ENCODE data around the gene PARD3B. TPM values are rescaled to one million over a fixed set of nuclear protein-coding genes. Genes with fewer than 3 reads are reported as not detected.

PARD3B gene
- total and polyA plus RNA-seq, 3 donors from 2014 or later = 14.6 to 36.8 (median 29.6) TPM

DNA sequence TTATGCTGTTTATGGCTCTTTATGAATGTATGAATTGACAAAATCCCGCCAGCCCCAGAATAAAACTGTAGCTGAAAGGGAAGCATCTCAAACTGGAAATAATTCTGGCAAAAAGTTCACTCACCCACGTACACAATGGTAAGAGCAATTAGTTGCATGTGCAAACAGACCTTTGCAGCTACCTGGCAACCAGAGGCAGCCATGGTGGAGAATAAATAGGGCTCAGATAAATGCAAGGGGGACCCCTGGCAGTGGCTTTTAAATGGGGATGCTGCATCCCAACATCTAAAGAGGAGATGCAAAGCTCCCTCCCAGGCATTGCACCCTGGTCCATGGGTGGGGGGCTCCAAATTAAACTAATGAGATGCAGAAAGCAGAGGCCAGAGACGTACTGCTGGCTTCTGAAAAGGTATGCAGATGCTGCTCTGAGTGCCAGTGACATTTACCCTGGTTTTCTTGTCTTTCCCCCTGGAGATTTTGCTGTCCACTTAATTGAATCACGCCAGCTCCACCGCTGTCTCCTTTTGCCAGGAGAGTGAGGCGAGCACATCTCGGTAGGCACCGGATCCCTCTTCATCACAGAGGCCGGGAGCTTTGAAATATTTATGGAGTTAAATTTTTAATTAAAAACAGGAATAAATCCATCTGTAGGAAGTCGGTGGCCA, 1010.4 kb downstream of the PARD3B start:
- intact Hi-C loops (cut with DNase I; ENCODE audit: low total_unique reads) = no loop called here
- DNase-seq = no peak
- no peak overlapping the region for H3K27ac ChIP-seq
- WGBS, 2 donors = 92% methylated on average over 10 of the region's 10 CpGs
- H3K27me3 ChIP-seq = no peaks in the 10 kb centered on the region
- no peak overlapping the region for H3K4me3 ChIP-seq
- no peaks in the 10 kb centered on the region for H3K36me3 ChIP-seq (ENCODE audit: low read depth, missing control alignments)
- H3K4me1 ChIP-seq = no peaks in the 10 kb centered on the region
- TF ChIP-seq POLR2A (IDR thresholded peaks at IDR 0.05) = no peak
- TF ChIP-seq, protein P1, sequence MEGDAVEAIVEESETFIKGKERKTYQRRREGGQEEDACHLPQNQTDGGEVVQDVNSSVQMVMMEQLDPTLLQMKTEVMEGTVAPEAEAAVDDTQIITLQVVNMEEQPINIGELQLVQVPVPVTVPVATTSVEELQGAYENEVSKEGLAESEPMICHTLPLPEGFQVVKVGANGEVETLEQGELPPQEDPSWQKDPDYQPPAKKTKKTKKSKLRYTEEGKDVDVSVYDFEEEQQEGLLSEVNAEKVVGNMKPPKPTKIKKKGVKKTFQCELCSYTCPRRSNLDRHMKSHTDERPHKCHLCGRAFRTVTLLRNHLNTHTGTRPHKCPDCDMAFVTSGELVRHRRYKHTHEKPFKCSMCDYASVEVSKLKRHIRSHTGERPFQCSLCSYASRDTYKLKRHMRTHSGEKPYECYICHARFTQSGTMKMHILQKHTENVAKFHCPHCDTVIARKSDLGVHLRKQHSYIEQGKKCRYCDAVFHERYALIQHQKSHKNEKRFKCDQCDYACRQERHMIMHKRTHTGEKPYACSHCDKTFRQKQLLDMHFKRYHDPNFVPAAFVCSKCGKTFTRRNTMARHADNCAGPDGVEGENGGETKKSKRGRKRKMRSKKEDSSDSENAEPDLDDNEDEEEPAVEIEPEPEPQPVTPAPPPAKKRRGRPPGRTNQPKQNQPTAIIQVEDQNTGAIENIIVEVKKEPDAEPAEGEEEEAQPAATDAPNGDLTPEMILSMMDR (IDR thresholded peaks at IDR 0.05) = no peak
- no peaks in the 10 kb centered on the region for H3K9me3 ChIP-seq

DNA sequence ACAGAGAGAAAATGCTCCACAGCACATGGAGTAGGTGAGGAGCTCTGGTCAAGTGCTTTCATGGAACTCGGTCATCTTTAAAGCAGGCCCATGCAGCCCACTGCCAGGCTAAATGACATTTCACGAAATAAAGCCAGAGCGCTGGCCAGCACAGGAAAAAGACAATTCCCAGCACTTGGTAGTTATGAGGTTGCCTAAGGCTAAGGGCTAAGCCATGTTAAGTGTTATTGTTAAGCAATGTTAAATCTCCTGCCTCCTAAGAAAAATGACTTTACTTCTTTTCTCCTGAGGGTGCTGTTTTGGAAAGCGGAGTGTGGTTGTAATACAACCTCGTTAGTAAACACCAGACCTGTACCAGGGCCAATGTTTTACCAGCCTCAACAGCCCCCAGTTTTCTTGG, 1011.1 kb downstream of the PARD3B start:
- TF ChIP-seq POLR2A (IDR thresholded peaks at IDR 0.05) = no peak
- TF ChIP-seq, protein P1 (IDR thresholded peaks at IDR 0.05) = no peak
- no peaks in the 10 kb centered on the region for H3K9me3 ChIP-seq
- no peak overlapping the region for H3K4me3 ChIP-seq
- WGBS, 2 donors = 88 to 95% methylated on average over 5 of the region's 5 CpGs
- H3K36me3 ChIP-seq (ENCODE audit: low read depth, missing control alignments) = no peaks in the 10 kb centered on the region
- no peak for DNase-seq
- no peak overlapping the region for H3K27ac ChIP-seq
- intact Hi-C loops (cut with DNase I; ENCODE audit: low total_unique reads) = no loop called here
- H3K27me3 ChIP-seq = no peaks in the 10 kb centered on the region
- H3K4me1 ChIP-seq = no peaks in the 10 kb centered on the region

DNA sequence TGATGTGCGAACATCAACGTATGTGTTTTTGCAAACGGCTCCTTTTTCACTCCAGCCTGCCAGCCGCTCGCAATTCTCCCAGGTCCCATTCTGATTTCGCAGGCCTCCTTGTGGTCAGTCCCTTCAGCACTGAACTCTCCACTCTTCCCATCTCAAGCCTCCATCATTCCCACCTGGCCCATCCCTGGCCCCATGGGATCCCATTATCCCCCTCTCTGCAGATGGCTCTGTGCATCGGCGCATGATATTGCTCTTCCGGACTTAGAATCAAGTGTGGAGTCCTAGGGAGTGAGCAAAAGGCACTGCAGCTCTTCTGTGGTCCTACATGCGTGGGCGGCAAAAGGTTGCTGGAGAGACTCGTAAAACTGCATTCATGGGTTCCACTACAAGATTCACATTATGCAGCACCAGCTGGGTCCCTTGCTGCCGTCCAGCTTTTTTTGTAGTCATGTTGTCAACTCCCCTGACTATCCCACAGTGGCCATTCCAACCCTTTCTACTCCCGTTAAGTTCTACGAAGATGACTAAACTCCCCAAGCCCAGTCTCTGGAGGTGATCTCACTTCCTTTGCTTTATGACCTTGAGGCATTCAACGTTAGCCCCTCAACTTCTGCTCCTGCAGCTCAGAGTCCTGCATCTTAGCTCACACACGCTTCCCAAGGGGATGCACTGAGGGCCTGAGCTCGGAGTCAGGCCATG, 1011.7 kb downstream of the PARD3B start:
- Histone ChIP-seq H3K9me3 (no peaks in the 10 kb centered on the region), H3K27ac (no peak overlapping the region), H3K4me3 (no peak overlapping the region), H3K27me3 (no peaks in the 10 kb centered on the region), H3K36me3 (ENCODE audit: low read depth, missing control alignments) (no peaks in the 10 kb centered on the region), H3K4me1 (no peaks in the 10 kb centered on the region)
- intact Hi-C loops (cut with DNase I; ENCODE audit: low total_unique reads) = no loop called here
- TF ChIP-seq, protein P1 (IDR thresholded peaks at IDR 0.05) = no peak
- TF ChIP-seq POLR2A (IDR thresholded peaks at IDR 0.05) = no peak
- WGBS, 2 donors = 87 to 90% methylated on average over 18 of the region's 18 CpGs
- no peak for DNase-seq

DNA sequence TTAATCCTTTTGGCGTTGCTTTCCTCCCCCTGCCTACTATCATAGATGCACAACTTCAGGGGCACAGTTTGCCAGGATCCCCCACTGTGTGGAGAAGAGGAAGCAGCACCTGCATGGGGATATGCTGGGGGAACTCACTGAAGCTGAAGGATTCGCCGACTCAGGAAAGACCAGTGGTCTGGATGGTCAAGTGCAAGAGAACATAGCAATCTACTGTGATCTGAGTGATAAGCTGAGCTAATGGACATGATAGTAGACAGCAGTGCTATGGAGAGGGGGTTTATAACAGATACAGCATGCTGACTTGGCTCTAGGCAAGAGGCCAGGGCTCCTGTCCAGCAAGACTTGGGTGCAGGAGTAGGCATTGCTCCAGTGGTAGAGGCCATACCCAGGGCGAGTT, 1012.6 kb downstream of the PARD3B start:
- no peak overlapping the region for H3K27ac ChIP-seq
- H3K27me3 ChIP-seq = no peaks in the 10 kb centered on the region
- 88 to 94% methylated on average over 4 of the region's 4 CpGs for WGBS, 2 donors
- H3K9me3 ChIP-seq = no peaks in the 10 kb centered on the region
- intact Hi-C loops (cut with DNase I; ENCODE audit: low total_unique reads) = no loop called here
- no peaks in the 10 kb centered on the region for H3K4me1 ChIP-seq
- DNase-seq = no peak
- H3K36me3 ChIP-seq (ENCODE audit: low read depth, missing control alignments) = no peaks in the 10 kb centered on the region
- no peak overlapping the region for H3K4me3 ChIP-seq
- TF ChIP-seq POLR2A (IDR thresholded peaks at IDR 0.05) = no peak
- TF ChIP-seq, protein P1 (IDR thresholded peaks at IDR 0.05) = no peak
